Esophagus muscularis mucosa (tissue), 4 donors: ENCODE measurements around the gene HNF1B. TPM values are rescaled to one million over a fixed set of nuclear protein-coding genes. Genes with fewer than 3 reads are reported as not detected.

Source experiments
- DNase-seq: peaks from one replicate; pipeline ENCODE4 v3.0.0-alpha.2; 2017; ENCODE audit errors: extremely low spot score
- H3K27ac ChIP-seq, 4 donors: fragments of 200-600 bp; sonication (generic); replicated peaks in 1 of 4; 1 replicate in 3 of 4; 2 replicates in 1 of 4; pipeline ENCODE4 v1.5.1; 2016 to 2019; ENCODE audit warnings: mild to moderate bottlenecking in 1 of 4
- H3K27me3 ChIP-seq, 4 donors: fragments of 200-600 bp; sonication (generic); one replicate each; pipeline versions ENCODE4 v1.5.1 to v1.6.0; 2016 to 2019
- H3K36me3 ChIP-seq, 4 donors: fragments of 200-600 bp; sonication (generic); one replicate each; pipeline ENCODE4 v1.5.1; 2016 to 2019
- H3K4me1 ChIP-seq, 4 donors: fragments of 200-600 bp; sonication (generic); one replicate each; pipeline ENCODE4 v1.5.1; 2016 to 2019
- H3K4me3 ChIP-seq, 4 donors: fragments of 200-600 bp; sonication (generic); 1 replicate in 2 of 4; 2 replicates in 2 of 4; pipeline ENCODE4 v1.5.1; 2016 to 2019; ENCODE audit warnings: mild to moderate bottlenecking in 4 of 4, moderate library complexity in 1 of 4
- H3K9me3 ChIP-seq, 4 donors: fragments of 200-600 bp; sonication (generic); 1 replicate in 3 of 4; 2 replicates in 1 of 4; pipeline ENCODE4 v1.5.1; 2016 to 2019
- EP300 ChIP-seq: sonication (generic); formaldehyde crosslinking; IDR thresholded peaks from one replicate; pipeline ENCODE4 v1.6.1; 2017; ENCODE audit warnings: antibody characterized with exemption
- POLR2A ChIP-seq: fragments of 450-650 bp; IDR thresholded peaks from one replicate; pipeline ENCODE4 v1.6.1; 2017; ENCODE audit warnings: antibody characterized with exemption, moderate library complexity, mild to moderate bottlenecking, low read depth
- POLR2AphosphoS5 ChIP-seq, 2 donors: sonication (generic); formaldehyde crosslinking; IDR thresholded peaks; one replicate each; pipeline ENCODE4 v1.6.1; 2017; ENCODE audit warnings: antibody characterized with exemption in 2 of 2
- WGBS: methylation state at CpG from one replicate; pipeline ENCODE4 v1.1.5; 2018; 5-methylcytosine and 5-hydroxymethylcytosine counted together
- intact Hi-C: fragments of 100-400 bp; cut with DNase I; formaldehyde crosslinking; loops from one replicate; pipeline ENCODE4 v1.15.1; 2023
- total RNA-seq, 4 donors: library from RNA; depleted of rRNA; stranded (reverse); fragments of >200 nt; gene quantifications; one replicate each; pipeline versions ENCODE4 v1.1.0 to v1.2.1, GENCODE V29; 2016
- TF ChIP-seq, protein P1 (sequence below), 3 experiments: fragments of 200-600 bp in 2 of 3; fragments of 450-650 bp in 1 of 3; sonication (generic) in 2 of 3; IDR thresholded peaks; one replicate each; pipeline ENCODE4 v1.5.1; 2017 to 2019; ENCODE audit warnings: antibody characterized with exemption in 3 of 3, mild to moderate bottlenecking in 2 of 3, moderate library complexity in 1 of 3

The HNF1B gene
- total RNA-seq, 4 donors from 2014 or later = not detected

GRCh38 chr17:37676115-37676925 lies 68.5 kb downstream of the HNF1B start:
- Histone ChIP-seq H3K27me3 (peaks cover 0 to 13% (median 0%) of the 10 kb centered on the region in 4 donors), H3K36me3 (no peaks in the 10 kb centered on the region), H3K27ac (no peak overlapping the region), H3K4me1 (peaks cover 0 to 7% (median 0%) of the 10 kb centered on the region in 4 donors), H3K4me3 (no peak overlapping the region), H3K9me3 (no peaks in the 10 kb centered on the region)
- TF ChIP-seq, protein P1, sequence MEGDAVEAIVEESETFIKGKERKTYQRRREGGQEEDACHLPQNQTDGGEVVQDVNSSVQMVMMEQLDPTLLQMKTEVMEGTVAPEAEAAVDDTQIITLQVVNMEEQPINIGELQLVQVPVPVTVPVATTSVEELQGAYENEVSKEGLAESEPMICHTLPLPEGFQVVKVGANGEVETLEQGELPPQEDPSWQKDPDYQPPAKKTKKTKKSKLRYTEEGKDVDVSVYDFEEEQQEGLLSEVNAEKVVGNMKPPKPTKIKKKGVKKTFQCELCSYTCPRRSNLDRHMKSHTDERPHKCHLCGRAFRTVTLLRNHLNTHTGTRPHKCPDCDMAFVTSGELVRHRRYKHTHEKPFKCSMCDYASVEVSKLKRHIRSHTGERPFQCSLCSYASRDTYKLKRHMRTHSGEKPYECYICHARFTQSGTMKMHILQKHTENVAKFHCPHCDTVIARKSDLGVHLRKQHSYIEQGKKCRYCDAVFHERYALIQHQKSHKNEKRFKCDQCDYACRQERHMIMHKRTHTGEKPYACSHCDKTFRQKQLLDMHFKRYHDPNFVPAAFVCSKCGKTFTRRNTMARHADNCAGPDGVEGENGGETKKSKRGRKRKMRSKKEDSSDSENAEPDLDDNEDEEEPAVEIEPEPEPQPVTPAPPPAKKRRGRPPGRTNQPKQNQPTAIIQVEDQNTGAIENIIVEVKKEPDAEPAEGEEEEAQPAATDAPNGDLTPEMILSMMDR (IDR thresholded peaks at IDR 0.05) = no peak
- TF ChIP-seq POLR2A (no peak), EP300 (no peak), POLR2AphosphoS5 (IDR thresholded peaks at IDR 0.05) (no peak)
- WGBS = 48% methylated on average over 7 of the region's 7 CpGs
- DNase-seq = no peak
- intact Hi-C loops = no loop called here

DNA sequence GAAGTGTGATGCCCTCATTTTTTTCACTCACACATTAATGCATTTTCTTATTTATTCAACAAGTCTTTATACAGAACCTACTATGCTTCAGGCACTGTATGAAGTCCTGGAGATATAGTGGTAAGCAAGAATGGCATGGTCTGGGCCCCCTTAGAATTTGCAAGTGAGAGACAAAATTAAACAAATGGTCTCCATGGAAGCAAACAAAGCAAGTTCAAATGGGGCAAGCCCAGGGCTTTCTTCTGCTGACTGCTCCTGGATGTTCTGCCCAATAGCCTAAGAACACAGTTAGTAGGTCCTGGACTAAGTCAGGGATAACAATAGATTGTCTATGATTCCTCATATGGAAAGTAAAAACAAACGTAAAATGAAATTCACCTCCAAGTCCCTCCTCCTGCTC lies 70.3 kb downstream of the HNF1B start:
- Histone ChIP-seq H3K36me3 (no peaks in the 10 kb centered on the region), H3K27ac (no peak overlapping the region), H3K4me3 (no peak overlapping the region), H3K4me1 (peaks cover 0 to 7% (median 0%) of the 10 kb centered on the region in 4 donors), H3K9me3 (no peaks in the 10 kb centered on the region), H3K27me3 (peaks cover 0 to 13% (median 0%) of the 10 kb centered on the region in 4 donors)
- 45% methylated on average over 1 of the region's 1 CpG for WGBS
- TF ChIP-seq POLR2AphosphoS5 (IDR thresholded peaks at IDR 0.05) = no peak
- no peak for TF ChIP-seq POLR2A
- TF ChIP-seq EP300 = no peak
- no peak for DNase-seq
- intact Hi-C loops = no loop called here

- Histone ChIP-seq H3K4me1 (peaks cover 0 to 7% (median 0%) of the 10 kb centered on the region in 4 donors), H3K4me3 (no peak overlapping the region), H3K9me3 (no peaks in the 10 kb centered on the region), H3K27ac (no peak overlapping the region), H3K36me3 (no peaks in the 10 kb centered on the region), H3K27me3 (peaks cover 0 to 8% (median 0%) of the 10 kb centered on the region in 4 donors)
- WGBS = 97% methylated on average over 2 of the region's 2 CpGs
- intact Hi-C loops = no loop called here
- DNase-seq = no peak
- TF ChIP-seq POLR2A (no peak), POLR2AphosphoS5 (IDR thresholded peaks at IDR 0.05) (no peak), EP300 (no peak)
- TF ChIP-seq, protein P1 (IDR thresholded peaks at IDR 0.05) = no peak
Measured at GRCh38 chr17:37673386-37673785, 71.5 kb downstream of the HNF1B start.

GRCh38 chr17:37672548-37673078 lies 72.2 kb downstream of the HNF1B start:
- DNase-seq = no peak
- H3K27me3 ChIP-seq = peaks cover 0 to 8% (median 0%) of the 10 kb centered on the region in 4 donors
- WGBS = 86% methylated on average over 2 of the region's 3 CpGs
- intact Hi-C loops = no loop called here
- peaks cover 0 to 7% (median 0%) of the 10 kb centered on the region in 4 donors for H3K4me1 ChIP-seq
- no peak overlapping the region for H3K27ac ChIP-seq
- no peaks in the 10 kb centered on the region for H3K9me3 ChIP-seq
- no peaks in the 10 kb centered on the region for H3K36me3 ChIP-seq
- no peak overlapping the region for H3K4me3 ChIP-seq
- TF ChIP-seq POLR2A = no peak
- TF ChIP-seq, protein P1 (IDR thresholded peaks at IDR 0.05) = no peak
- no peak for TF ChIP-seq POLR2AphosphoS5 (IDR thresholded peaks at IDR 0.05)
- TF ChIP-seq EP300 = no peak

- TF ChIP-seq POLR2A = no peak
- TF ChIP-seq EP300 = no peak
- 61% methylated on average over 2 of the region's 2 CpGs for WGBS
- H3K36me3 ChIP-seq = no peaks in the 10 kb centered on the region
- H3K27me3 ChIP-seq = peaks cover 0 to 8% (median 0%) of the 10 kb centered on the region in 4 donors
- H3K27ac ChIP-seq = no peak overlapping the region
- DNase-seq = no peak
- no peak overlapping the region for H3K4me3 ChIP-seq
- peaks cover 0 to 7% (median 0%) of the 10 kb centered on the region in 4 donors for H3K4me1 ChIP-seq
- no peaks in the 10 kb centered on the region for H3K9me3 ChIP-seq
- intact Hi-C loops = no loop called here
Measured at GRCh38 chr17:37671824-37672547, 72.9 kb downstream of the HNF1B start.
